KMS-11 (cell line): ENCODE data around the gene PRDX3.

Experiments
- H2AFZ ChIP-seq: fragments of 200-600 bp; sonication (generic); 2 replicates; pipeline ENCODE4 v1.6.1; 2016; ENCODE audit warnings: antibody characterized with exemption, mixed run types, low read depth
- H3K27ac ChIP-seq: fragments of 200-600 bp; sonication (generic); 2 replicates; pipeline ENCODE4 v1.6.1; 2016; ENCODE audit warnings: mild to moderate bottlenecking, mixed run types
- H3K27me3 ChIP-seq: fragments of 200-600 bp; sonication (generic); 2 replicates; pipeline ENCODE4 v1.6.1; 2017; ENCODE audit warnings: mild to moderate bottlenecking, low read depth, mixed run types, moderate library complexity; ENCODE audit not compliant: insufficient read depth
- H3K36me3 ChIP-seq: fragments of 200-600 bp; sonication (generic); 2 replicates; pipeline ENCODE4 v1.6.1; 2017; ENCODE audit warnings: mild to moderate bottlenecking, mixed run types; ENCODE audit not compliant: insufficient read depth
- H3K4me1 ChIP-seq: fragments of 200-600 bp; sonication (generic); 2 replicates; pipeline ENCODE4 v1.6.1; 2016; ENCODE audit warnings: mild to moderate bottlenecking, low read depth, mixed run types; ENCODE audit not compliant: poor library complexity, severe bottlenecking
- H3K4me2 ChIP-seq: fragments of 200-600 bp; sonication (generic); 2 replicates; pipeline ENCODE4 v1.7.0; 2016; ENCODE audit warnings: mild to moderate bottlenecking, mixed run types
- H3K4me3 ChIP-seq: fragments of 200-600 bp; sonication (generic); IDR thresholded peaks from 2 replicates; pipeline ENCODE4 v1.6.1; 2017; ENCODE audit warnings: low read depth, low read length, mixed read lengths; ENCODE audit not compliant: insufficient read depth
- H3K79me2 ChIP-seq: fragments of 200-600 bp; sonication (generic); 2 replicates; pipeline ENCODE4 v1.6.1; 2016; ENCODE audit warnings: low read depth, mixed run types; ENCODE audit not compliant: insufficient read depth
- H3K9ac ChIP-seq: fragments of 200-600 bp; sonication (generic); 2 replicates; pipeline ENCODE4 v1.6.1; 2016; ENCODE audit warnings: mild to moderate bottlenecking, mixed run types
- H4K20me1 ChIP-seq: fragments of 200-600 bp; sonication (generic); 2 replicates; pipeline ENCODE4 v1.6.1; 2016; ENCODE audit warnings: mild to moderate bottlenecking, mixed run types; ENCODE audit not compliant: insufficient read depth
- TF ChIP-seq, protein P1 (sequence below): fragments of 200-600 bp; sonication (generic); conservative IDR thresholded peaks from 2 replicates; pipeline ENCODE4 v1.6.1; 2017; ENCODE audit warnings: low read depth, mild to moderate bottlenecking, antibody characterized with exemption, low read length, moderate library complexity, mixed read lengths

PRDX3 gene

DNA sequence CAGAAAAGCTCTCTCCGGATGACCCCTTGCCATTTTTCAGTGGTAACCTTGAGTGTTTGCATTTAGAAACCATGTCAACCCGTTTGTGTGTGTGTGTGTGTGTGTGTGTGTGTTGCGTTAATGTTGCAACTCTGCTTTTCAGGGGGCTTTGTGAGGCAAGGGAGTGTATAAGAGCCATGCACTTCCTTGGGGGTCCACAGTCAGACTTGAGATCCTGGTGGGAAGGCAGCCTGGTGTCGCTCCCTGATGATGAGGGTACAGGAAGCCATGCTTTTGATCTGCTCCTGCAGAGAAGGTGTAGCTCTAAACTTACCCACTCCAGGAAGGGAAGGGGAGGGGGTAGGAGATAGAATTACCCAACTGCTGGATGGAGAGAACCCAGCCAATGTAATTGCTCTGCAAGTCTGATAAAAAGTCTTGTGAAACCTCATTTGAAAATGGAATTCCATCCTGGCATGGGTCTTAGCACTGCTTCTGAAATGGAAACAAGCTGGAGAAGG, 39.4 kb upstream of the PRDX3 start:
- Histone ChIP-seq H3K4me2 (no peak overlapping the region), H3K27me3 (no peaks in the 10 kb centered on the region), H2AFZ (no peak overlapping the region), H4K20me1 (no peaks in the 10 kb centered on the region), H3K4me3 (no peak overlapping the region), H3K9ac (no peak overlapping the region), H3K4me1 (no peaks in the 10 kb centered on the region), H3K27ac (no peak overlapping the region), H3K36me3 (no peaks in the 10 kb centered on the region), H3K79me2 (no peaks in the 10 kb centered on the region)
- TF ChIP-seq, protein P1, sequence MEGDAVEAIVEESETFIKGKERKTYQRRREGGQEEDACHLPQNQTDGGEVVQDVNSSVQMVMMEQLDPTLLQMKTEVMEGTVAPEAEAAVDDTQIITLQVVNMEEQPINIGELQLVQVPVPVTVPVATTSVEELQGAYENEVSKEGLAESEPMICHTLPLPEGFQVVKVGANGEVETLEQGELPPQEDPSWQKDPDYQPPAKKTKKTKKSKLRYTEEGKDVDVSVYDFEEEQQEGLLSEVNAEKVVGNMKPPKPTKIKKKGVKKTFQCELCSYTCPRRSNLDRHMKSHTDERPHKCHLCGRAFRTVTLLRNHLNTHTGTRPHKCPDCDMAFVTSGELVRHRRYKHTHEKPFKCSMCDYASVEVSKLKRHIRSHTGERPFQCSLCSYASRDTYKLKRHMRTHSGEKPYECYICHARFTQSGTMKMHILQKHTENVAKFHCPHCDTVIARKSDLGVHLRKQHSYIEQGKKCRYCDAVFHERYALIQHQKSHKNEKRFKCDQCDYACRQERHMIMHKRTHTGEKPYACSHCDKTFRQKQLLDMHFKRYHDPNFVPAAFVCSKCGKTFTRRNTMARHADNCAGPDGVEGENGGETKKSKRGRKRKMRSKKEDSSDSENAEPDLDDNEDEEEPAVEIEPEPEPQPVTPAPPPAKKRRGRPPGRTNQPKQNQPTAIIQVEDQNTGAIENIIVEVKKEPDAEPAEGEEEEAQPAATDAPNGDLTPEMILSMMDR = no peak

DNA sequence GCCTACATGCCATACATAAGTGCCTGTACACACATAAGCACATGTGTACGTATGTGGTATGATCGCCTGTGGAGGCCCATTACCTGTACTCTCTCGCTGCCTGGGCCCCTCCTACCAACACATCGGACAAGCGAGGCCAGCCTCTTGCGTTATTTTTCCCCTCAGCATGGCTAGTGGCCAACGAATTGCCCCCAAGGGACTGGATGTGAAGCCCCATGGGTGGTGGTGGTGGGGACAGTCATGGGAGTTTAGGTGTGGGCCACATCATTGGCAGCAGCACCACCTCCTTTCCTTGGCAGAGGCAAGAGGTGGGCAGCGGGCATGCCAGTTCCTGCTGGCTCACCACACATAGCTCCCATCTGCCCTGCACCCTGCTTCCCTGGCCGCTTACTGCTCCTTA, 38.8 kb upstream of the PRDX3 start:
- Histone ChIP-seq H3K27me3 (no peaks in the 10 kb centered on the region), H3K36me3 (no peaks in the 10 kb centered on the region), H3K4me3 (no peak overlapping the region), H3K27ac (no peak overlapping the region), H4K20me1 (no peaks in the 10 kb centered on the region), H2AFZ (no peak overlapping the region), H3K4me2 (no peak overlapping the region), H3K4me1 (no peaks in the 10 kb centered on the region), H3K9ac (no peak overlapping the region), H3K79me2 (no peaks in the 10 kb centered on the region)
- TF ChIP-seq, protein P1 = no peak

DNA sequence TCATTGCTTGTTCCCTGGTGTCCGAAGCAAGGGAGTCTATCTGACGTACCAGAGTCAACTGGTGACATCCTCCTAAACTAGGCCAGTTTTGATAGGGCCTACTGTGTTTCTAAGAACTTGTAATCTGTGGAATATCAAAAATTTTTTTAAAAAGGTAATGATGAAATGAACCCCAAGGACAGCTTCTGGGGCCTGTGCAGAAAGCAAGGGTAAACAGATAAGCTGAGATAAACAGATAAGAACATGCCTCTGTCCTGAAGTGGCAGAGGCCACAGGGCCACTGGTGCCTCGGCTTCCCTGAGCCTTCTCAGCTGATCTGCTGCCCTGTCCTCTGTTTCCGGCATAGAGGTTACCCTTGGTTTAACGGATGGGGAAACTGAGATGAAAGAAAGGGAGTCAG, 37.5 kb upstream of the PRDX3 start:
- Histone ChIP-seq H3K27ac (no peak overlapping the region), H4K20me1 (no peaks in the 10 kb centered on the region)

DNA sequence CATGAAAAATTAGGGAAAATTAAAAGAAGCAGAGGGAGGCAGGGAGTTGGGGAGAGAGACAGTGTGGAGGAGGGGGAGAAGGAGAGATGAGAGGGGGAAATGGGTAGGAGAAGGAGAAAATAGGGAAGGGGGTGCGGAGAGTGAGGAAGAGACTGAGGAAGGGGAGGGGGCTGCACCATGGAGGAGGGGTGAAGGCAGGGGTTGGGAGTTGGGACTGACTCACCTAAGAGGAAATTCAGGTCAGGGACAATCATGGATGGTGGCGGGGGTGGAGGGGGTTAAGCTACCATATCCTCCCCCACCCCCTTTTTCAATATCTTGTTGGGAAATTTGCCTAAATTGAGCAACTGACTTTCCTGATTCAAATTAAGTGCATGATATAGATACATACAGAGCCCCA, 36.8 kb upstream of the PRDX3 start:
- Histone ChIP-seq H3K36me3 (no peaks in the 10 kb centered on the region), H3K79me2 (no peaks in the 10 kb centered on the region), H3K4me3 (no peak overlapping the region), H2AFZ (no peak overlapping the region), H3K27me3 (no peaks in the 10 kb centered on the region), H4K20me1 (no peaks in the 10 kb centered on the region), H3K4me1 (no peaks in the 10 kb centered on the region), H3K9ac (no peak overlapping the region), H3K27ac (no peak overlapping the region), H3K4me2 (no peak overlapping the region)
- TF ChIP-seq, protein P1 = no peak

More for the DNA sequence above, 37.5 kb upstream of the PRDX3 start:
- H3K4me2 ChIP-seq = no peak overlapping the region
- no peak overlapping the region for H3K9ac ChIP-seq
- H2AFZ ChIP-seq = no peak overlapping the region
- TF ChIP-seq, protein P1 = no peak
- no peaks in the 10 kb centered on the region for H3K4me1 ChIP-seq
- no peaks in the 10 kb centered on the region for H3K79me2 ChIP-seq
- H3K4me3 ChIP-seq = no peak overlapping the region
- no peaks in the 10 kb centered on the region for H3K36me3 ChIP-seq
- no peaks in the 10 kb centered on the region for H3K27me3 ChIP-seq
